Nephron (organoid): ENCODE data around the gene SIM2.

Experiments
- H3K27ac Mint-ChIP-seq, 3 experiments: 2 replicates each; pipeline ENCODE4 v1.8.0; 2020; ENCODE audit warnings: mixed read lengths in 3 of 3, mild to moderate bottlenecking in 2 of 3, moderate library complexity in 1 of 3
- H3K27me3 Mint-ChIP-seq: 2 replicates; pipeline ENCODE4 v1.8.0; 2021; ENCODE audit warnings: low read depth, mild to moderate bottlenecking, moderate library complexity, mixed read lengths
- H3K36me3 Mint-ChIP-seq: 2 replicates; pipeline ENCODE4 v1.8.0; 2020; ENCODE audit warnings: low read depth, mixed read lengths
- H3K4me1 Mint-ChIP-seq: 2 replicates; pipeline ENCODE4 v1.8.0; 2020; ENCODE audit warnings: mixed read lengths
- H3K4me3 Mint-ChIP-seq, 3 experiments: 2 replicates each; pipeline ENCODE4 v1.8.0; 2020; ENCODE audit warnings: mild to moderate bottlenecking in 3 of 3, mixed read lengths in 3 of 3, moderate library complexity in 2 of 3
- H3K9me3 Mint-ChIP-seq: 2 replicates; pipeline ENCODE4 v1.8.0; 2020; ENCODE audit warnings: mixed read lengths
- TF ChIP-seq, protein P1 (sequence below), 3 experiments: fragments of 200-600 bp; sonication (generic); IDR thresholded peaks; one replicate each; pipeline ENCODE4 v1.5.0; 2021; ENCODE audit warnings: antibody characterized with exemption in 3 of 3; ENCODE audit not compliant: unreplicated experiment in 3 of 3

Gene SIM2

DNA sequence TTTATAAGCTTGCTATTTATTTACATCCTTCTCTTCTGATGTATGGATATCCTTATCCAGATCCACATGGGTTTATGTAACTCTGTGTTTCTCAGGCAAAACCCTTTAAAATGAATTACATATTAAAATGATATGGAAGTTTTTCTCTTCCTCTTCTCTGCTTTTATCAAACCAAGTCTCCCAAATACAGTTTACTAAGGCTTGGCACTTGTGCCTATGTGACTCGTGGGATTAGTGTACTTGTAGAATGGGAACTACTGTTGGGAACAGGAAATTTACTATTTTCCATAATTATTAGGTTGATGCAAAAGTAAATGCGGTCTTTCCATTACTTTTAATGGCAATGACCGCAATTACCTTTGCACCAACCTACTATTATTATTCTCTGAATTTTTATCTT lies 14.8 kb downstream of the SIM2 start:
- H3K9me3 Mint-ChIP-seq, result no peaks in the 10 kb centered on the region
- H3K4me1 Mint-ChIP-seq, result peaks cover 8% of the 10 kb centered on the region
- H3K27ac Mint-ChIP-seq, result no peak overlapping the region
- H3K27me3 Mint-ChIP-seq, result peaks cover 100% of the 10 kb centered on the region
- TF ChIP-seq, protein P1, sequence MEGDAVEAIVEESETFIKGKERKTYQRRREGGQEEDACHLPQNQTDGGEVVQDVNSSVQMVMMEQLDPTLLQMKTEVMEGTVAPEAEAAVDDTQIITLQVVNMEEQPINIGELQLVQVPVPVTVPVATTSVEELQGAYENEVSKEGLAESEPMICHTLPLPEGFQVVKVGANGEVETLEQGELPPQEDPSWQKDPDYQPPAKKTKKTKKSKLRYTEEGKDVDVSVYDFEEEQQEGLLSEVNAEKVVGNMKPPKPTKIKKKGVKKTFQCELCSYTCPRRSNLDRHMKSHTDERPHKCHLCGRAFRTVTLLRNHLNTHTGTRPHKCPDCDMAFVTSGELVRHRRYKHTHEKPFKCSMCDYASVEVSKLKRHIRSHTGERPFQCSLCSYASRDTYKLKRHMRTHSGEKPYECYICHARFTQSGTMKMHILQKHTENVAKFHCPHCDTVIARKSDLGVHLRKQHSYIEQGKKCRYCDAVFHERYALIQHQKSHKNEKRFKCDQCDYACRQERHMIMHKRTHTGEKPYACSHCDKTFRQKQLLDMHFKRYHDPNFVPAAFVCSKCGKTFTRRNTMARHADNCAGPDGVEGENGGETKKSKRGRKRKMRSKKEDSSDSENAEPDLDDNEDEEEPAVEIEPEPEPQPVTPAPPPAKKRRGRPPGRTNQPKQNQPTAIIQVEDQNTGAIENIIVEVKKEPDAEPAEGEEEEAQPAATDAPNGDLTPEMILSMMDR (IDR thresholded peaks at IDR 0.05; ENCODE audit: unreplicated experiment in 3 of 3), result no peak
- H3K4me3 Mint-ChIP-seq, result no peak overlapping the region
- H3K36me3 Mint-ChIP-seq, result no peaks in the 10 kb centered on the region

- no peak overlapping the region for H3K4me3 Mint-ChIP-seq
These were observed 17.5 kb downstream of the SIM2 start for GRCh38 chr21:36716387-36716786.

GRCh38 chr21:36716836-36717235 lies 17.9 kb downstream of the SIM2 start:
- TF ChIP-seq, protein P1 (IDR thresholded peaks at IDR 0.05; ENCODE audit: unreplicated experiment in 3 of 3), result no peak
- Mint-ChIP-seq H3K9me3 (no peaks in the 10 kb centered on the region), H3K27ac (peak overlapping the region in 1 of 3 experiments; percentile 26), H3K4me3 (no peak overlapping the region), H3K4me1 (peaks cover 15% of the 10 kb centered on the region), H3K36me3 (peaks cover under 1% of the 10 kb centered on the region), H3K27me3 (peaks cover 91% of the 10 kb centered on the region)

More at GRCh38 chr21:36716387-36716786, 17.5 kb downstream of the SIM2 start:
- Mint-ChIP-seq H3K27ac (peak overlapping the region in 1 of 3 experiments; percentile 26), H3K4me1 (peaks cover 15% of the 10 kb centered on the region), H3K9me3 (no peaks in the 10 kb centered on the region), H3K36me3 (no peaks in the 10 kb centered on the region), H3K27me3 (peaks cover 95% of the 10 kb centered on the region)
- TF ChIP-seq, protein P1 (IDR thresholded peaks at IDR 0.05; ENCODE audit: unreplicated experiment in 3 of 3), result no peak

DNA sequence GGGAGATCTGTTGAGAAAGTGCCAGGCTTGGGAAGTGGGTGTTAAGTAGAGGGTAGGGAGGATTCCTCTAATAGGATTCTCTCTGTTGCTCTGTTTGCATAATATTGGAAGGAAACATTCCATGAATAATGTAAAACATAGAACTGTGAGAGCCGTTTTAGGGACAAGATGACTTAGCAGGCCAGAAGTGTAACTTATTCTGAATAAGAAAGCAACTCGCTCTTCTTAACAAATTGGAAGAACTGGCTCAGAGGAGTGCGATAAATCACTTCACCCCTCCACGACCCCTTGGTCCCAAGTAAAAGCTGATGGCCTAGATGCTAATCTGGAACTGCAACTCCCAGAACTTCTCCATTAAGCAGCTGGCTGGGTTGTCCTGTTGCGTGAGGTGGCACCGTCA lies 19.1 kb downstream of the SIM2 start:
- TF ChIP-seq, protein P1 (IDR thresholded peaks at IDR 0.05; ENCODE audit: unreplicated experiment in 3 of 3), result no peak
- Mint-ChIP-seq H3K4me1 (peaks cover 15% of the 10 kb centered on the region), H3K36me3 (peaks cover 4% of the 10 kb centered on the region), H3K27ac (no peak overlapping the region), H3K4me3 (no peak overlapping the region), H3K27me3 (peaks cover 88% of the 10 kb centered on the region), H3K9me3 (no peaks in the 10 kb centered on the region)

GRCh38 chr21:36718951-36719501 lies 20.1 kb downstream of the SIM2 start:
- Mint-ChIP-seq H3K9me3 (no peaks in the 10 kb centered on the region), H3K4me1 (peaks cover 15% of the 10 kb centered on the region), H3K27me3 (peaks cover 85% of the 10 kb centered on the region), H3K4me3 (no peak overlapping the region), H3K27ac (no peak overlapping the region), H3K36me3 (peaks cover 4% of the 10 kb centered on the region)
- TF ChIP-seq, protein P1 (IDR thresholded peaks at IDR 0.05; ENCODE audit: unreplicated experiment in 3 of 3), result no peak

DNA sequence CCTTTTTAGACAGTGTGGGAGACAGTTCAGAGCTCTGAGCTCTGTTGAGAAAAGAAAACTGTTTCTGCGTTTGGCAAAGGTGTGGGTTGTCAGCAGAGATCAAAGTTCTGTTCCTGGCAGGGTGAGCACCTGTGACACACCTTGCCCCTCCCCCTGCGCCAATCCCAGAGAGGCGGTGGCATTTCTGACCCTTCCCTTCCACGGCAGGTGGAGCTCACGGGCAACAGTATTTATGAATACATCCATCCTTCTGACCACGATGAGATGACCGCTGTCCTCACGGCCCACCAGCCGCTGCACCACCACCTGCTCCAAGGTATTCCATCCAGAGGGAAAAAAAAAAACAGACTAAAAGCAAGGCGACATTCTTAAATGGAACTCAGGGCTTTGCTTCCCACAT lies 20.7 kb downstream of the SIM2 start:
- TF ChIP-seq, protein P1 (IDR thresholded peaks at IDR 0.05; ENCODE audit: unreplicated experiment in 3 of 3), result no peak
- peaks cover 15% of the 10 kb centered on the region for H3K4me1 Mint-ChIP-seq
- H3K36me3 Mint-ChIP-seq, result peaks cover 4% of the 10 kb centered on the region
- H3K27ac Mint-ChIP-seq, result no peak overlapping the region
- H3K4me3 Mint-ChIP-seq, result no peak overlapping the region
- H3K27me3 Mint-ChIP-seq, result peaks cover 81% of the 10 kb centered on the region
- H3K9me3 Mint-ChIP-seq, result no peaks in the 10 kb centered on the region
